Upper lobe of left lung (tissue), 6 donors: ENCODE measurements around the gene COL11A2. TPM values are rescaled to one million over a fixed set of nuclear protein-coding genes. Genes with fewer than 3 reads are reported as not detected.
A peak's percentile ranks its signal among the peaks of the same experiment; 100 is the strongest.

ENCODE experiments used
- ATAC-seq, 2 donors: fragments of 200-7000 bp; cut with Tn5 transposase; one replicate each; pipeline ENCODE4 v1.9.1; 2022; ENCODE audit warnings: mild to moderate bottlenecking in 2 of 2, moderate library complexity in 2 of 2; ENCODE audit not compliant: low FRiP score in 2 of 2
- DNase-seq, 2 donors: peaks; one replicate each; pipeline ENCODE4 v3.0.0-alpha.2; 2019 to 2020
- H3K27ac ChIP-seq, 4 donors: fragments of 200-600 bp; sonication (generic); one replicate each; pipeline ENCODE4 v1.5.1; 2016 to 2019
- H3K27me3 ChIP-seq, 4 donors: fragments of 200-600 bp; sonication (generic); one replicate each; pipeline ENCODE4 v1.5.1; 2017 to 2019
- H3K36me3 ChIP-seq, 4 donors: fragments of 200-600 bp; sonication (generic); one replicate each; pipeline ENCODE4 v1.5.1; 2016 to 2019
- H3K4me1 ChIP-seq, 4 donors: fragments of 200-600 bp; sonication (generic); one replicate each; pipeline ENCODE4 v1.5.1; 2018 to 2019
- H3K4me3 ChIP-seq, 4 donors: fragments of 200-600 bp; sonication (generic); one replicate each; pipeline ENCODE4 v1.5.1; 2017 to 2019; ENCODE audit warnings: mild to moderate bottlenecking in 2 of 4, moderate library complexity in 1 of 4
- H3K9me3 ChIP-seq, 4 donors: fragments of 200-600 bp; sonication (generic); one replicate each; pipeline ENCODE4 v1.5.1; 2018 to 2019
- EP300 ChIP-seq, 4 donors: sonication (generic); formaldehyde crosslinking; IDR thresholded peaks; one replicate each; pipeline ENCODE4 v1.5.1; 2017; ENCODE audit warnings: antibody characterized with exemption in 4 of 4, control low read depth in 2 of 4
- POLR2A ChIP-seq, 4 donors: fragments of 450-650 bp; IDR thresholded peaks; one replicate each; pipeline ENCODE4 v1.5.1; 2016 to 2017; ENCODE audit warnings: antibody characterized with exemption in 4 of 4, mild to moderate bottlenecking in 2 of 4
- POLR2AphosphoS5 ChIP-seq, 2 donors: sonication (generic); formaldehyde crosslinking; IDR thresholded peaks; one replicate each; pipeline ENCODE4 v1.5.1; 2017; ENCODE audit warnings: antibody characterized with exemption in 2 of 2
- WGBS, 2 donors: methylation state at CpG; one replicate each; pipeline ENCODE4 v1.1.5; 2017 to 2018; 5-methylcytosine and 5-hydroxymethylcytosine counted together
- total RNA-seq, 6 donors: library from RNA; depleted of rRNA in 4 of 6; stranded (reverse); fragments of >200 nt in 4 of 6; gene quantifications; one replicate each; pipeline versions ENCODE4 v1.1.0 to v1.2.1, GENCODE V29; 2016 to 2021
- TF ChIP-seq, protein P1 (sequence below), 6 experiments: fragments of 450-650 bp in 4 of 6; fragments of 200-600 bp in 2 of 6; sonication (generic) in 2 of 6; IDR thresholded peaks; one replicate each; pipeline ENCODE4 v1.5.1; 2016 to 2019; ENCODE audit warnings: antibody characterized with exemption in 6 of 6
- donor health status: DM: no; HTN: no; CAD: no; lungs with moderate emphysema.
- donor health status: DM: no; HTN: yes; CAD: no; lungs with severe emphysema.

The COL11A2 gene
- total RNA-seq, 6 donors from 2014 or later = 0.20 to 2.1 (median 0.74) TPM

DNA sequence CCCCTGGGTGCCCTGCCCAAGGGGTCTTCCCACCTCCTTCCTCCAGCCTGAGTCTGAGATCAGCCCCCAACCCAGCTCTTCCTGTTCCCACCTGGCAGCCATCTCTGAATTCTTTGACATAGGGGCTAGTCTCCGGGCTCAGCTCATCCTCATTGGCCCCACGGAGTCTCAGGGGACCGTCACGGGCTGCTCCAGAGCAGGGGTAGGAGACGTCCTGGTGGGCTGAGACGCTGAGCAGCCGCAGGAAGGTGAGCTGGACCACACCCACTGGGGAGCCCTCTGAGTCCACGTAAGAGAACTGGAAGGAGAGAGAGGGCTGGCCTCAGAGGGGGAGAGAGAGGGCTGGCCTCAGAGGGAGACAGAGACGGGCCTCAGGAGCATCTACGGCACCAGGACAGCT lies 28.1 kb downstream of the COL11A2 start:
- no peak overlapping the region for H3K27ac ChIP-seq
- DNase-seq (no peak), ATAC-seq (no peak)
- no peaks in the 10 kb centered on the region for H3K36me3 ChIP-seq
- TF ChIP-seq POLR2AphosphoS5 (IDR thresholded peaks at IDR 0.05) = no peak
- TF ChIP-seq, protein P1, sequence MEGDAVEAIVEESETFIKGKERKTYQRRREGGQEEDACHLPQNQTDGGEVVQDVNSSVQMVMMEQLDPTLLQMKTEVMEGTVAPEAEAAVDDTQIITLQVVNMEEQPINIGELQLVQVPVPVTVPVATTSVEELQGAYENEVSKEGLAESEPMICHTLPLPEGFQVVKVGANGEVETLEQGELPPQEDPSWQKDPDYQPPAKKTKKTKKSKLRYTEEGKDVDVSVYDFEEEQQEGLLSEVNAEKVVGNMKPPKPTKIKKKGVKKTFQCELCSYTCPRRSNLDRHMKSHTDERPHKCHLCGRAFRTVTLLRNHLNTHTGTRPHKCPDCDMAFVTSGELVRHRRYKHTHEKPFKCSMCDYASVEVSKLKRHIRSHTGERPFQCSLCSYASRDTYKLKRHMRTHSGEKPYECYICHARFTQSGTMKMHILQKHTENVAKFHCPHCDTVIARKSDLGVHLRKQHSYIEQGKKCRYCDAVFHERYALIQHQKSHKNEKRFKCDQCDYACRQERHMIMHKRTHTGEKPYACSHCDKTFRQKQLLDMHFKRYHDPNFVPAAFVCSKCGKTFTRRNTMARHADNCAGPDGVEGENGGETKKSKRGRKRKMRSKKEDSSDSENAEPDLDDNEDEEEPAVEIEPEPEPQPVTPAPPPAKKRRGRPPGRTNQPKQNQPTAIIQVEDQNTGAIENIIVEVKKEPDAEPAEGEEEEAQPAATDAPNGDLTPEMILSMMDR (IDR thresholded peaks at IDR 0.05) = no peak
- no peak for TF ChIP-seq POLR2A (IDR thresholded peaks at IDR 0.05)
- no peak for TF ChIP-seq EP300 (IDR thresholded peaks at IDR 0.05)
- WGBS, 2 donors = 67 to 73% methylated on average over 6 to 9 of the region's 10 CpGs
- H3K9me3 ChIP-seq = no peaks in the 10 kb centered on the region
- H3K4me3 ChIP-seq = no peak overlapping the region
- H3K4me1 ChIP-seq = peaks cover 14 to 18% (median 16%) of the 10 kb centered on the region in 4 donors
- no peaks in the 10 kb centered on the region for H3K27me3 ChIP-seq

DNA sequence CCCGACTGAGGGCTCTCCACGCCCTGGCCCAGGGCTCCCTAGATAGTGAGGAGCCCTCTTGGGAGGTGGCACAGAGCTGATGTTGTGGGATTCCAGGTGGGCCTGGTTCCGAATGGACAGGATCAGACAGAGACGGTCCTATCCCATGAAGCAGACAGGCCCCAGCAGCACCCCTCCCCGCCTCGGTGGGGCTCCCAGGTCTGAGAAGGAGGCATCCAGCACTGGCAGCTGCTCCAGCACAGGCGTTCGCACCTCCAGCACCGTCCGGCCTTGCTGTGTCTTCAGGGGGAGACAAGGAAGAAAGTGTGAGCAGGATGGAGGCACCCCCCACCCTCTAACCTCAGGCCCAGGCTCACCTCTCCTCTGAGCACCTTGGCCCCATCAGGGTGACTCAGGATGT lies 28.7 kb downstream of the COL11A2 start:
- no peaks in the 10 kb centered on the region for H3K27me3 ChIP-seq
- no peak overlapping the region for H3K4me3 ChIP-seq
- DNase-seq (peak in 1 of 2 donors; percentile 70), ATAC-seq (no peak)
- TF ChIP-seq POLR2AphosphoS5 (IDR thresholded peaks at IDR 0.05) (no peak), POLR2A (IDR thresholded peaks at IDR 0.05) (no peak), EP300 (IDR thresholded peaks at IDR 0.05) (no peak)
- TF ChIP-seq, protein P1 (IDR thresholded peaks at IDR 0.05) = no peak
- H3K4me1 ChIP-seq = peaks cover 14 to 18% (median 16%) of the 10 kb centered on the region in 4 donors
- H3K36me3 ChIP-seq = no peaks in the 10 kb centered on the region
- no peaks in the 10 kb centered on the region for H3K9me3 ChIP-seq
- no peak overlapping the region for H3K27ac ChIP-seq
- 77 to 80% methylated on average over 2 to 10 of the region's 10 CpGs for WGBS, 2 donors

DNA sequence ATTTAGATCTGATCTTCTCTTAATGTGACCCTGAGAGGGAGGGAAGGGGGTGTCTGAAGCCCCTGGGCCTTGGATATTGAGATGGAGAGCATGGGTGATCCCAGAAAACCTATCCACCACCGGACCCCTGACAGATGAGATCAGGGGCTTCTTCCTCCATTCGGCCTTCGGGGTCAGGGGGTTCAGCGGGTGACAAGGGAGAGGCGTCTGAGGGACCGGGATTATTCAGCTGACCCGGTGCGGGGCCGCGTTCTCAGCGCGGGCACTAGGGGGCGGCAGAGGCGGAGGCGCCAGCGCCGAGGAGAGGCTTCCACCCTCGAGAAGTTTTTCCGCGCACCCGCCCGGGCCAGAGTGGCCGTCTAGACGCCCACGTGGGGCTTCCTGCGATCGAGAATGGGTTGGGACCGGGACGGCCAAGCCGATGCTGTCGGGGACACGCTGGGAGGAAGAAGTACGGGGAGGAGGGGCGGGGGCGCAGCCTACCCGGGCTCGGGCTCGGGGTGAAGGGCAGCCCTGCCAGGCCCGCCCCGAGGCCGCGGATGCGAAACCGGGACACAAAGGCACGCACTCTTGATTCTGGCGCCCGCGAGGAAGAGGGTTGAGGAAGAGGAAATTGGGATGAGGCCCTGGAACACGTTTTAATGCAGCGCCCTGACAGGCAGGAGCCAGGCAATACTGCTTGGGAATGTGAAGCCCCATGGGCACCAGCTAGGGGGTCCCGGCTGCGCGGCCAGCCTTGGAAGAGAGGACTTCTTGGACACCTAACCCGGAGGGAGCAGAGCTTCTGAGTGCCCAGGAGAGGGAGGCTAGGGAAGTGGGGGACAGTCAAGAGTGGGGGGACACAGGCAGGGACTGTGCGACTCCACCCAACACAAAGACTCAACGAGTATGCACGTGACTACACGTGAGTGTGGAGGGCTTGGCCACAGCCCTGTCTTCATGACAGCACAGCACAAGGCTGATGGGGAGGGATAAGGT lies 30.6 kb downstream of the COL11A2 start:
- H3K27ac ChIP-seq = peak overlapping the region; percentile 11 to 70 (median 40)
- H3K27me3 ChIP-seq = no peaks in the 10 kb centered on the region
- DNase-seq (peak; percentile 88 to 97), ATAC-seq (peak; percentile 93 to 97)
- 7 to 8% methylated on average over 22 to 52 of the region's 58 CpGs for WGBS, 2 donors
- TF ChIP-seq POLR2A (IDR thresholded peaks at IDR 0.05) = no peak
- TF ChIP-seq, protein P1 (IDR thresholded peaks at IDR 0.05) = peak; percentile 93 to 96 (median 94)
- H3K9me3 ChIP-seq = no peaks in the 10 kb centered on the region
- H3K4me1 ChIP-seq = peaks cover 14 to 18% (median 16%) of the 10 kb centered on the region in 4 donors
- peak overlapping the region; percentile 31 to 58 (median 53) for H3K4me3 ChIP-seq
- H3K36me3 ChIP-seq = no peaks in the 10 kb centered on the region

DNA sequence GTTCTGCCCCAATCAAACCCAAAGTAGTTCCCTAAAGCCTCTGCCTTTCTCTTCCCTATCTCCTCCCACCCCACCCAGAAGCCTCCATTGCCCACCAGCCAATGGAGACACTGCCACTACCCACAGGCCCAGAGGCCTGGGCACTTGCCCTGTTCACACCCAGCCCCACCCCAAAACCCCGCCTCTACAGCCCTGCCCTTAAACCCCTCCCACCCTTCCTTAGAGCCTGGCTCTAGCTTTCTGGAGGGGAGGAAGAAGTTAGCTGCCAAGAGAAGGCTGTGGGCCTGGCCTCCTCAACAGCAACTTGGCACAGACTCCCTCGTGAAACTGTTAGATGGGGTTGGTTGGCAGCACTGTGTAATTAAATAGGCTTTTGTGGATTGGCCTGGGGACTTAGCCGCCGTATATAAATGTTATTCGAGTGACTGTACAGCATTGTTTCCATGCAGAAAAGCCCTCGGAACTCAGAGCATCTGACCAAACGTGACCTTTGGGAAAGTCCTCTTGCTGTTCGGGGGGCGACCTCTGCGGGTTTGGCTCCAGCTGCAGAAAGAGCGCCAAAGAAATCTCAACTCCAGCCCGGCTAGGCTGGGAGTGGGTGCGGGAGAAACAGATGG lies 31.4 kb downstream of the COL11A2 start:
- H3K4me3 ChIP-seq = peak overlapping the region in 2 of 4 donors; percentile 58
- 32 to 42% methylated on average over 8 to 13 of the region's 13 CpGs for WGBS, 2 donors
- H3K4me1 ChIP-seq = peaks cover 14 to 18% (median 16%) of the 10 kb centered on the region in 4 donors
- H3K27ac ChIP-seq = peak overlapping the region in 3 of 4 donors; percentile 11 to 70 (median 63)
- H3K36me3 ChIP-seq = no peaks in the 10 kb centered on the region
- DNase-seq (peak in 1 of 2 donors; percentile 68), ATAC-seq (peak; percentile 61 to 77)
- TF ChIP-seq POLR2AphosphoS5 (IDR thresholded peaks at IDR 0.05) (no peak), POLR2A (IDR thresholded peaks at IDR 0.05) (no peak), EP300 (IDR thresholded peaks at IDR 0.05) (no peak)
- TF ChIP-seq, protein P1 (IDR thresholded peaks at IDR 0.05) = no peak
- no peaks in the 10 kb centered on the region for H3K9me3 ChIP-seq
- H3K27me3 ChIP-seq = no peaks in the 10 kb centered on the region
